Measurements from ENCODE around the gene GUCY2F. TPM values are rescaled to one million over a fixed set of nuclear protein-coding genes. Genes with fewer than 3 reads are reported as not detected.
A peak's percentile ranks its signal among the peaks of the same experiment; 100 is the strongest.

GUCY2F gene
- total and polyA plus RNA-seq, 8 donors = not detected

DNA sequence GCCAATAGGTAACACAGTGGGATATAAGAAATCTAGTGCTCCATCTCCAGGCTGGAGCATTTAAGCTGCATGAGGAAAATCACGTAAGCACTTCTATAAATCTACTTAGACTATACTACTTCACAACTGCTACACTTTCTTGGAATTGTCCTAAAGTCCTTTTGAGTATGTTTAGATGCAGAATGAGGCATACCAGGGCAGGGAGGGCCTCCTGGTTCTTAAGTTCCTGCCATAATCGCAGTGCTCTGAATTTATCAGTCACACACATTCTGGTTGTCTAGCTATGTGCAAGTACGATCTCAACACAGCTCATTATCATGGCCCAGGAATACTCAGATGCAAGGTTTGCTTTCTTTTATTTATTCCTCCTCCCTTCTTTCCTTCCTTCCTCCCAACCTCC lies 130.3 kb downstream of the GUCY2F start:
- Histone ChIP-seq H3K36me3 (no peaks in the 10 kb centered on the region), H3K9me3 (no peaks in the 10 kb centered on the region), H3K27me3 (no peaks in the 10 kb centered on the region), H3K27ac (no peak overlapping the region), H3K4me1 (no peaks in the 10 kb centered on the region), H3K4me3 (no peak overlapping the region)
- no peak for ATAC-seq
- no peak for FAIRE-seq
- TF ChIP-seq CTCF (IDR thresholded peaks at IDR 0.05) = no peak
- WGBS, 2 donors = 65 to 77% methylated on average over 3 of the region's 3 CpGs
- DNase-seq = no peak
- intact Hi-C loops (cut with DNase I) = no loop called here

DNA sequence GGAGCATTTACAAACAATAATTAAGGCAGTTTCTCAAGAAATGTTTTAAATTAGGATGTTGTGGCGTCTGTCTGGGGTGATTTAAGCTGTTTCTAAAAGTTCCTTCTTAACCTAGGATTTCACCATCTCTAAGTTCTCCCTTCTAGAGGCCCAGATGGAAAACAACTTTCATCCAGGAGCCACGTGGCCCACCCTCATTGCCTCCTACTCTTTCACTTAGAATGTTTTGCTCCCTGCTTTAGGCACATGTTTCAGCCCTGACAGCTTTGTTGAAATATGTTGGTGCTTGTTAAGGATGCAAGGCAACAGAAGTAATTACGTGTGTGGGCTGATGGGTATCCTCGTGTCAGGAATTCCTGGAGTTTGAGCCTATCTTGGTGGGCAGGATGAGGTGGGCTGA lies 131.3 kb downstream of the GUCY2F start:
- 60 to 75% methylated on average over 4 of the region's 4 CpGs for WGBS, 2 donors
- DNase-seq = no peak
- no peak overlapping the region for H3K4me3 ChIP-seq
- no peaks in the 10 kb centered on the region for H3K27me3 ChIP-seq
- TF ChIP-seq CTCF (IDR thresholded peaks at IDR 0.05) = no peak
- no peak for FAIRE-seq
- intact Hi-C loops (cut with DNase I) = no loop called here
- H3K27ac ChIP-seq = no peak overlapping the region
- no peaks in the 10 kb centered on the region for H3K4me1 ChIP-seq
- H3K9me3 ChIP-seq = no peaks in the 10 kb centered on the region
- ATAC-seq = no peak
- no peaks in the 10 kb centered on the region for H3K36me3 ChIP-seq

DNA sequence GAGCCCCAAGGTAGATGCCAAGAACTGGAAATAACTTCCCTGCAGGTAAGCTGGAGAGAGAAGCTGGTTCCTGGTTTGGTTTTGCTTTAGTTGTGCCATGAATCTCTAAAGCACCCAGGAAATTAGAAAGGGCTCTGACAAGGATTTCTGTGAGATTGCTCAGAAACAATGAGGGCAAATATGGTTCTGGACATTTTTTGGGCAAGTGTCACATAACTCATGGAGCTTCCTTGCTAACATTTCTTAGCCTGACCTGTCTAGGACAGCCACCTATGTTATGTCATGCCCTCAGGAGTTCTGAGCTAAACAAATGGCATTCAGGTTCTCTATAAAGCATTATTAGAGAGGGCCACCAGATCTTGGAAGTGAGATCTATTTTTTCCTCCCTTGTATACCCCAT lies 131.8 kb downstream of the GUCY2F start:
- DNase-seq = no peak

DNA sequence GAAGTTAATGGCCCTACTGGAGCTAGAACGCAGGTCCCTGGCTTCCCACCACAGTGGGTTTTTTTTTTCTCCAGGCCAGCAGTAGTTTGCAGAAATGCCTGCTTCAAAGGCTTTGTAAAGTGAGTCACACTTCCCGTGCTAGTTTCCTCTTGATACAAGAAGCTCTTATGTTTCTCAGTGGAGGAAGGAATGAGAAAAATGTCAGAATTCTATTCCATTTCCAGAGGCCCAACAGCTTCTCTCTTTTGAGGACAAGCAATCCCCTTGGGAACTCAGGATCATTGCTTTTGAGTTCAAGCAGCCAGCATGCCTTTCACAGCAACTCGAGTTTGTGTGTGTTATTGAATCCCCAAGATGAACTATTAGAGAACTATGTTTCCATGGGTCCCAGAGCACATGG lies 134.3 kb downstream of the GUCY2F start:
- no peaks in the 10 kb centered on the region for H3K27me3 ChIP-seq
- DNase-seq = no peak
- no peak for FAIRE-seq
- H3K36me3 ChIP-seq = no peaks in the 10 kb centered on the region
- H3K9me3 ChIP-seq = no peaks in the 10 kb centered on the region
- peak in 1 of 4 donors; percentile 22 for ATAC-seq
- H3K27ac ChIP-seq = no peak overlapping the region
- 42 to 51% methylated on average over 3 of the region's 3 CpGs for WGBS, 2 donors
- H3K4me3 ChIP-seq = no peak overlapping the region
- intact Hi-C loops (cut with DNase I) = no loop called here
- TF ChIP-seq CTCF (IDR thresholded peaks at IDR 0.05) = no peak
- no peaks in the 10 kb centered on the region for H3K4me1 ChIP-seq

More for the DNA sequence above, 131.8 kb downstream of the GUCY2F start:
- no peaks in the 10 kb centered on the region for H3K9me3 ChIP-seq
- no peak overlapping the region for H3K27ac ChIP-seq
- intact Hi-C loops (cut with DNase I) = no loop called here
- no peak for TF ChIP-seq CTCF (IDR thresholded peaks at IDR 0.05)
- H3K4me1 ChIP-seq = no peaks in the 10 kb centered on the region
- FAIRE-seq (no peak), ATAC-seq (no peak)
- no peaks in the 10 kb centered on the region for H3K27me3 ChIP-seq
- no peak overlapping the region for H3K4me3 ChIP-seq
- no peaks in the 10 kb centered on the region for H3K36me3 ChIP-seq

DNA sequence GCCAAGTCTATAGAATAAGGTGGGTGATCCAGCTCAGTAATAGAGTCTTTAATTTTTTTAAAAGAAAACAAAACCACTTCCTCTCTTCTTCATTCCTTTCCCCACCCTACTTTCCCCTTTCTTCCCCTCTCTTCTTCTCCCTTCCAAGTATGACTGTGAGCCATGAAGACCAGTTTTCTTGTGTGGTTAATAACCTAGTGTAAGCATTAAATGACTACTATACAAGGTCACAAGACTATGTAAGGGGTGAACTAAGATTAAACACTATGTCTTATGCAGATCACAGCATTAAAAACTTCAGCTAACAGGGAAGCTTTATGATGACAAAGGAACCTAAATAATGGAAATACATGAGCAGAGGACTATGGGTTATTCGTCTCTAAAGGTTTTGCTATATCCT lies 135.4 kb downstream of the GUCY2F start:
- no peaks in the 10 kb centered on the region for H3K9me3 ChIP-seq
- DNase-seq (no peak), ATAC-seq (no peak), FAIRE-seq (no peak)
- H3K36me3 ChIP-seq = no peaks in the 10 kb centered on the region
- WGBS, 2 donors = 52 to 58% methylated on average over 1 of the region's 1 CpG
- H3K27me3 ChIP-seq = no peaks in the 10 kb centered on the region
- no peak overlapping the region for H3K4me3 ChIP-seq
- TF ChIP-seq CTCF (IDR thresholded peaks at IDR 0.05) = no peak
- no peak overlapping the region for H3K27ac ChIP-seq
- H3K4me1 ChIP-seq = no peaks in the 10 kb centered on the region
- intact Hi-C loops (cut with DNase I) = no loop called here
